A673 (cell line): ENCODE measurements around the gene TRPV4.

ENCODE experiments used
- EZH2 ChIP-seq: fragments of 200-600 bp; sonication (generic); IDR thresholded peaks from 2 replicates; pipeline ENCODE4 v1.6.1; 2017; ENCODE audit warnings: borderline replicate concordance, low read depth, mild to moderate bottlenecking, mixed read lengths, antibody characterized with exemption, low read length; ENCODE audit not compliant: poor library complexity, severe bottlenecking
- TF ChIP-seq, protein P1 (sequence below): fragments of 300-800, 200-600 bp; sonication (generic); conservative IDR thresholded peaks from 2 replicates; pipeline ENCODE4 v1.5.1; 2017; ENCODE audit warnings: low read depth, mild to moderate bottlenecking, antibody characterized with exemption, low read length, moderate library complexity, mixed read lengths

DNA sequence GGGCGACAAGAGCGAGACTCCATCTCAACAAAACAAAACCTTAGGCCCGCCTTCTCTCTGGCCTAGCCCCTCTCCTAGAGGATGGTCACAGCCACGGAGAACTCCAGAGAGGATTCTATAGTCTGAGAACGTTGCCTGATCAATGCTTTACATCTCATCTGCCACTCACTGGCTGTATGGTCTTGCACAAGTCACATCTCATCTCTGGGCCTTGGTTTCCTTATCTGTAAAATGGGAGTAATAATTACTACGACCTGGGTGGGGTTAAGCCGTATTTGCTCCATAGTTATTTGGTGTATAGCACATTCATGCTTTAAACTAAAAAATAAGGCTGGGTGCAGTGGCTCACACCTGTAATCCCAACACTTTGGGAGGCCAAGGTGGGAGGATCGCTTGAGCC is 8.5 kb downstream of the TRPV4 start:
- TF ChIP-seq, protein P1, sequence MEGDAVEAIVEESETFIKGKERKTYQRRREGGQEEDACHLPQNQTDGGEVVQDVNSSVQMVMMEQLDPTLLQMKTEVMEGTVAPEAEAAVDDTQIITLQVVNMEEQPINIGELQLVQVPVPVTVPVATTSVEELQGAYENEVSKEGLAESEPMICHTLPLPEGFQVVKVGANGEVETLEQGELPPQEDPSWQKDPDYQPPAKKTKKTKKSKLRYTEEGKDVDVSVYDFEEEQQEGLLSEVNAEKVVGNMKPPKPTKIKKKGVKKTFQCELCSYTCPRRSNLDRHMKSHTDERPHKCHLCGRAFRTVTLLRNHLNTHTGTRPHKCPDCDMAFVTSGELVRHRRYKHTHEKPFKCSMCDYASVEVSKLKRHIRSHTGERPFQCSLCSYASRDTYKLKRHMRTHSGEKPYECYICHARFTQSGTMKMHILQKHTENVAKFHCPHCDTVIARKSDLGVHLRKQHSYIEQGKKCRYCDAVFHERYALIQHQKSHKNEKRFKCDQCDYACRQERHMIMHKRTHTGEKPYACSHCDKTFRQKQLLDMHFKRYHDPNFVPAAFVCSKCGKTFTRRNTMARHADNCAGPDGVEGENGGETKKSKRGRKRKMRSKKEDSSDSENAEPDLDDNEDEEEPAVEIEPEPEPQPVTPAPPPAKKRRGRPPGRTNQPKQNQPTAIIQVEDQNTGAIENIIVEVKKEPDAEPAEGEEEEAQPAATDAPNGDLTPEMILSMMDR = no peak
- TF ChIP-seq EZH2 = no peak
